ENCODE measurements around the gene DHCR7.

DNA sequence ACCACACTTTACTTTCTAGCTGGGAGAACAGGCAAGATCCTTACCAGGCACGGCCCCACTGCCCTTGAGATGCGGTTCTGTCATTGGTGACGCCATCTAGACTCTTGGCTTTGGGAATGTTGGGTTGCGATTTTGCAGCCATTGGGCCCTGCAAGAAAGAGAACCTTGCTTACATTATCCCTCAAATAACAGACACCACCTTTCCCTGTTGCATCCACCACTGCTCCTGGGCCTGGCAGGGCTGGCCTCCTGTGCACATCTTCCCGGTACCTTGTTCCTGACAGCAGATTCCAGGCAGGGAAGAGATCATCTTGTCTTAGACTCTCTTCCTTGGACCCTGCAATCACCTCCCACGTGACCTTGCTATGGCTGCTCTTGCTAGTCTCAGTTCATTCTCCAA, 3.4 kb downstream of the DHCR7 start:
- TF ChIP-seq, protein P1, sequence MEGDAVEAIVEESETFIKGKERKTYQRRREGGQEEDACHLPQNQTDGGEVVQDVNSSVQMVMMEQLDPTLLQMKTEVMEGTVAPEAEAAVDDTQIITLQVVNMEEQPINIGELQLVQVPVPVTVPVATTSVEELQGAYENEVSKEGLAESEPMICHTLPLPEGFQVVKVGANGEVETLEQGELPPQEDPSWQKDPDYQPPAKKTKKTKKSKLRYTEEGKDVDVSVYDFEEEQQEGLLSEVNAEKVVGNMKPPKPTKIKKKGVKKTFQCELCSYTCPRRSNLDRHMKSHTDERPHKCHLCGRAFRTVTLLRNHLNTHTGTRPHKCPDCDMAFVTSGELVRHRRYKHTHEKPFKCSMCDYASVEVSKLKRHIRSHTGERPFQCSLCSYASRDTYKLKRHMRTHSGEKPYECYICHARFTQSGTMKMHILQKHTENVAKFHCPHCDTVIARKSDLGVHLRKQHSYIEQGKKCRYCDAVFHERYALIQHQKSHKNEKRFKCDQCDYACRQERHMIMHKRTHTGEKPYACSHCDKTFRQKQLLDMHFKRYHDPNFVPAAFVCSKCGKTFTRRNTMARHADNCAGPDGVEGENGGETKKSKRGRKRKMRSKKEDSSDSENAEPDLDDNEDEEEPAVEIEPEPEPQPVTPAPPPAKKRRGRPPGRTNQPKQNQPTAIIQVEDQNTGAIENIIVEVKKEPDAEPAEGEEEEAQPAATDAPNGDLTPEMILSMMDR (IDR thresholded peaks at IDR 0.05): no peak
- TF ChIP-seq POLR2A (IDR thresholded peaks at IDR 0.05): no peak
